T-helper 2 cell treated with Interferon-gamma antibody and Interleukin-4, amounts not matched to agents 100 ng/mL and 5 ng/mL, for 36 hours (primary cell): Measurements from ENCODE around the gene ASPDH. TPM values are rescaled to one million over a fixed set of nuclear protein-coding genes. Genes with fewer than 3 reads are reported as not detected.

ENCODE experiments used
- intact Hi-C: fragments of 100-400 bp; cut with micrococcal nuclease; formaldehyde crosslinking; loops from one replicate; pipeline ENCODE4 v1.15.1; 2023
- total RNA-seq: library from RNA; stranded (reverse); gene quantifications from 2 replicates; pipeline ENCODE4 v1.2.3, GENCODE V29; 2022

ASPDH gene
- total RNA-seq, 1 donor from 2014 or later: not detected

DNA sequence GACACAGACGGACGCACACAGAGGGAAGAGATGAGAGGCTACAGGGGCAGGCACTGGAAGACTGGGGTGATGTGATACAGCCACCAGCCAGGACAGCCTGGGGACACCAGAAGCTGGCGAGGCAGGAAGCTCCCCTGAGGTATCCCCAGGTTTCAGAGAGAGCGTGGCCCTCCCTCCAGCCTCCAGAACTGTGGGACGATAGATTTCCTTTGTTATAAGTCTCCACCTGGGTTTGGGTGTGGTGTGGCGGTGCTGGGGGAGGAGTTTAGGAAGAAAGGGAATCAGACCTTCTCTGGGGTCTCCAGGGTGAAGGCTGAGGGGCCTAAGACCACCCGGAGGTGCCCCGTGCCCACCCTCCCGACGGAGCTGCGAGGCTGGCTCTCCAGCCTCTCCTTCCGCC, 2.7 kb upstream of the ASPDH start:
- intact Hi-C loops: no loop called here

DNA sequence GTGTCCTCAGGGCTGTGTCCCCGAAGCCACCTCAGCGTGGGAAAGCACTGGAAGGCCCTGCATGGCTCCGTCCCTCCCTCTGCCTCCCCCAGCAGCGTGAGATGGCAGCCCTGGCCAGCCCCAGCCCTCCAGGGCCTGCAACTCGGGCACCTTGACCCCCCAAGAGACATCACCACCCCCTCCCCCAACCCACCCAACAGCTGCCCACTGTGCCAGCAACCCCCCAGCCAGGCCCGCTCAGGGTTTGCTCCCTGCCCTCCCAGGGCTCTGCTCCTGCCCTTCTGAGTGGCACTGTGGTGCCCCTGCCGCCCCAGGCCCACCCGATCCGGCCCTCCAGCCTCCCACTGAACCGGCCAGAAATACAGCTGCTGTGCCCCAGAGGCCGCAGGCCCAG, 1.5 kb upstream of the ASPDH start:
- intact Hi-C loops: no loop called here

DNA sequence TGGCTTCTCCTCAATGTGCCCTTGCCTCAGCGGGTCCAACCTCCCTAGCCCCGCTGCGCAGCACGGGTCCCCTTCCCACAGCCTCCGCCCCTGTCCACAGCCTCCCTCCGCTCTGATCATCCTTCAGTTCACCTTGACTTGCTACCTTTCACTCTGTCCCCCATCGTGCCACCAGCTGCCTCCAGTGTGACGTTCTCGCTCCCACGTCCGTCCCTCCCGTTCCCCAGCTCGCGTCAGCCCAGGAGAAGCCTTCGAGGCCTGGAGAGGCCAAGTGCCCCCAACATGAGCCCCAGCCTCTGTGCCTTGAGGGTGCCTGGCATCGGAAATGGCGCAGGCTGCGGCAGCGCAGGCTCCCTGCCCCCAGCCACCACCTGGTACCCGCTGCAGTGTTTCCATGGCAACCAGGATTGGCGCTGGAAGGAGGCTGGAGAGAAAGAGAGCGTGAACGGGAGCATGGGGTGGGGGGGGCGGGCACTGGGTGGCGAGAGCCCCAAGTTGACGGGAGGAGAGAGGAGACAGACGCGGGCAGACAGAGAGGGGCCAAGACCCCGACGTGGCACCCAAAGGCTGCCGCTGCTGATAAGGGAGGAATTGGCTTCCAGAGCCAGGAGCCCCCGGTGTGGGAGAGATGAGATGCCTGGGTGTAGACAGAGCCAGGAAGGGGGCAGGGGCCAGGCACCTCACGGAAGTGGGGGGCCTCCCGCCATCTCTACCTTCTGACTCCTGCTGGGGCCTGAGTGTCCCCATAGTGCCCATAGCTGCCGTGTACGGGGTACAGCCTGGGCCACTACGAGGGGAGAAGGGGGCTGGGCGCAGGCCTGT, 844 bp upstream of the ASPDH start:
- intact Hi-C loops: no loop called here

DNA sequence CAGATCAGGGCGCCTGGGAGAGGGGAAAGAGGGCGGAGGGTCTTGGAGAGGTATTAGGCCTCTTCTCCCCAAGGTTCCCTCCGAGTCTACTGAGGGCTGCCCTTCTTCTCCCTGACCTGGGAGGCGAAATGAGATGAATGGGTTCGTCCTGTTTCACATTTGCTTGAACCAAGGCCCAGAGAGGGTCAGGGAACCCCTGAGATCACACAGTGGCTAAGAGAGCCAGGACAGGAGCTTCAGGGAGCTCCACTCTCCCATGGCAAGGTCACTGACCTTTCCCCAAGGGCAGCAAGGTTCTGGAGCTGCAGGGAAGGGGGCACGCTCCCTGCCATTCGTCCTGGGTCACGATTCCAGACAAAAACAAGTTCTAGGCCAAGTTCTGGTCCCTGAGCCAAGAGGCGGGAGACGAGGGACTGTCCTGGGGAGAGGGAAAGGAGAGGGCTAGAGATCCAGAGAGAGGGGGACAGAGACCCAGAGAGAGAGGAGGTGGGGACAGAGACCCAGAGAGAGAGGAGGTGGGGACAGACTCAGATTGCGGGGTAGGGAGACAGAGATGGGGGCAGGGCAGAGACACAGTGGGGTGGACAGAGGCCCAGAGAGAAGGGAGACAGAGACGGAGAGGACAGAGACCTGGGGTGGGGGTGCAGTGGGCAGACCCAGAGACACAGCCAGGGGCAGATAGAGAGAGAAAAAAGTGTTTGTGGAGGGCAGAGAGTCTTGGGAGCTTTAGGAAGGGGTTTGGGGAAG, 541 bp downstream of the ASPDH start:
- intact Hi-C loops: no loop called here

- intact Hi-C loops: no loop called here
These were observed 1.4 kb downstream of the ASPDH start for GRCh38 chr19:50512112-50512998.

DNA sequence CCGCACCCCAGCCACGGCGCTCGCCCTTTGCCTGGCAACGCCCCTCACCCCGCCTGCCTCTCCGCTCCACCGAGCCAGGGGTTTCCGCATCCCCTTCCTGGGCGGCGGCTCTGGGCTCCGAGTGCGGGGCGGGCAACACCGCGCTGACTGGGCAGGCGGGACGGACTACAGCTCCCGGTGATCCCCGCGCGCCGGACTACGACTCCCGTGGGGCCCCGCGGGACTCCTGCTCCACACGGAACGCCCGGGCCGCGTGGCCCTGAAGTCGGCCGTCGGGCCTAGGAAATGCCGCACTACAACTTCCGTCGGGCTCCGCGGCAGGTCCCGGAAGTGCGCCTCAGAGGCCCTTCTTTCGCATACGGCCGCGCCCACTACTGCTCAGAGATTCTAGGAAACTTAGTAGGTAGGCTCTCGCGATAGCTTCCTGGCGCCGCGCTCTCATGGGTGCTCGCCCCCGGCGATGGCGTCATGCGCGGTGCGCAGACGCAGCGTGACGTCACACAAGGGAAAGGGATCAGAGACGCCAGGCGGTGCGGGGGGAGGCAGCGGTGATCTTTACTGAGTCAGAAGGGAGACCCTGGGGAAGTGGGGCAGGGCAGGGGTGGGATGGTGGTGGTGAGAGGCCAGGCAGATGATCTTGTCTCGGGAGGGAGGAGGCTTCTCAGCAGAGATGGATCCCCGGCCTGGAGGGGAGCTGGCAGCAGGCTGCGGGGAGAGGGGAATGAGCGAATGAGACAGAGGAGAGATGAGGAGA, 2.5 kb downstream of the ASPDH start, which contains the start of gene JOSD2:
JOSD2 (minus strand) TSS at position 123 of the 754 bp plus-strand sequence. CDS start 760 bp downstream, outside the sequence.
- intact Hi-C loops: loop anchor here (1.0 to 2.0 kb wide), 7 partner anchors 35 to 597 kb away; partner anchors contain the start of genes CTU1, EMC10, GARIN5A and NR1H2

- intact Hi-C loops: loop anchor here (1.0 to 2.0 kb wide), 7 partner anchors 34 to 598 kb away; partner anchors contain the start of genes CTU1, EMC10, GARIN5A and NR1H2
These were observed 3.0 kb downstream of the ASPDH start for GRCh38 chr19:50510700-50511068.

- intact Hi-C loops: loop anchor here (2.0 kb wide), 1 partner anchor 141 kb away; no protein-coding TSS in a partner anchor
These were observed 3.5 kb downstream of the ASPDH start for GRCh38 chr19:50510121-50510670.

GRCh38 chr19:50509366-50509765, 4.3 kb downstream of the ASPDH start:
- intact Hi-C loops: no loop called here

- intact Hi-C loops: no loop called here
These were observed 4.9 kb downstream of the ASPDH start for GRCh38 chr19:50508843-50509190.

GRCh38 chr19:50507376-50507775, 6.3 kb downstream of the ASPDH start:
- intact Hi-C loops: no loop called here

DNA sequence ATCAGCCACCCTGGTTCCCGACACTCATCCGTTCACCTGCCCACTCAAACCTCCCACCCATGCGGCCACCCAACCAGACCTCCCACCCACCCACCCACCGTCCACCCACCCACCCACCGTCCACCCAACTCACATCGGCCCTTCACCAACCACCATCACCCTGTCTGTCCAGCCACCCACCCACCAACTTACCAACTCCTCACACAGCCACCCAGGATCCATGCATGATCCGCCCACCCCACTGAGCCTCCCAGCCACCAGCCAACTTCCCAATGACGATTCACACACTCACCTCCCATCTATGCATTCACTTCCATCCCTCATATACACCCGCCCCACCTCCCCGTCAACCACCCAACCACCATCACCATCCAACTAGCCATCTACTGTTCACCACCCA, 7.0 kb downstream of the ASPDH start:
- intact Hi-C loops: no loop called here

DNA sequence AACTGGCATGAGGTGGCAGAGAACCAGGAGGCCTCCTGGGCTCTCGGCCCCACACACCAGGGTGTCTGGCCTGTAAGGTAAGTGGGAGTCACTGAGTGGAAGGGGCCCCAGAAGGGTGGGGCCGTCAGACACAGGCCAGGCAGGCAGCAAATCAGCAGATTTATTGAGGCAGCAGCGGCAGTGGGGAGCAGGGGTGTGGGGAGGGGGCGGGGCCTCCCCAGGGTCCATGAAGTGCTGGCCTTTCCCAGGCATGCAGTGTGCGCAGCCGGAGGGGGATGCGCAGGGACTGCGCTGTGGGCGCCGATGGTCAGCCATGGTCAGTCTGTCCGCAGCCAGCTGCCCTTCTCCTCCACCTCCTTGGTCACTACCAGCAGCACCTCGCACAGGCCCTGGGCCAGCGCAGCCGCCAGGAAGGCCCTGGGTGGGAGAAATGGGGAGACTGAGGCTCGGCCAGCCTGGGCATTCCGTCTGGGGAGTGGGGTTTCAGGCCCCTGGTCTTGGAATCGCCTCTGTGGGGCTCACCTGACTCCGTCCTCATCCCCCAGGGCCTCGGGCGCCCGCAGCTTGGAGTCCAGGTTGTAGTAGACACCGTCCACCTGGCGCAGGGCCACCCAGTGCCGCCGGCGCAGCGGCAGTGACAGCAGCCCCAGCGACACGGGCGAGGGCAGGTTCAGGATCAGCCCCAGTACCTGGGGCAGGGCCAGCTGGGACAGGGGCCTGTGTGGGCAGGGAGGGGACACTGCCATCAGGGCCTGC, 7.7 kb downstream of the ASPDH start:
- intact Hi-C loops: no loop called here

DNA sequence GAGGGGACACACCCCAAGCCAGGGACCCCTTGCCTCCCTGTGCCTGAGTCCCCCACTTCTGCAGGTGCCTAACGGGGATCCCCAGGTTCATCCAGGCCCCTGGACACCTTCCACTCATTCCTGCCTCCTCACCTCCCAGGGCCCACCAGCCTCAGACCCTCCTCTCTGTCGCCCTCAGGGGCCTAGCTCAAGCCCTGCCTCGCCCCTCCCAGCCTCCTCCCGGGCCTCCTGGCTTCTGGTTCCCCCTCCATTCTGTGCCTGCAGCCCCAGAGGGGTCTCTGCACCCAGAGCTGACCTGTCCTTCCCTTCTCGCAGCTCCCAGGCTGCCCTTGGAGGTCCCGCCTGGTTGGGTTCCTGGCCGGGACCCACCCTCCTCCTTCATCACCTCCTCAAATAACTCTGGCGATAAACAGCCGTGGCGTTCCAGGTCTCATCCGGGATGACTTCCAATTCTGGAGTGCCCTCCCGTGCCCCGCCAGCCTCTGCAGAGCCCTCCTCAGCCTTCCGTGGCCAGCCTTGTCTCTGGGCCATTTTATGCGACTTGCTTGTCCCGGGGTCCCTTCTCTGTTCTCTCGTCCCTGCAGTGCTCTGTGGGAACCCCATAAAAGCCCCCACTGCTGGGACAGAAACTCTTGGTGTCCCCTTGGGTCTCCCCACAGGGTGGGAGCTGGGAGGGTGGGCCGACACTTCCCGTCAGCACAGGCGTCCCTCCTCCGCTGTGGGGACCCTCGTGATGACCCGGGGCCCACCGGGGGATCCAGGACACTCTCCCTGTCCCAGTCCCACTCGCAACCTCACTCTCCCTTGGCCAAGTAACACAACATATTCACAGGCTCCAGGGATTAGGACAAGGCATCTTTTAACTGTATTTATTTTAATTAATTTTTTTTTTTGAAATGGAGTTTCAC, 11.9 kb downstream of the ASPDH start:
- intact Hi-C loops: no loop called here

DNA sequence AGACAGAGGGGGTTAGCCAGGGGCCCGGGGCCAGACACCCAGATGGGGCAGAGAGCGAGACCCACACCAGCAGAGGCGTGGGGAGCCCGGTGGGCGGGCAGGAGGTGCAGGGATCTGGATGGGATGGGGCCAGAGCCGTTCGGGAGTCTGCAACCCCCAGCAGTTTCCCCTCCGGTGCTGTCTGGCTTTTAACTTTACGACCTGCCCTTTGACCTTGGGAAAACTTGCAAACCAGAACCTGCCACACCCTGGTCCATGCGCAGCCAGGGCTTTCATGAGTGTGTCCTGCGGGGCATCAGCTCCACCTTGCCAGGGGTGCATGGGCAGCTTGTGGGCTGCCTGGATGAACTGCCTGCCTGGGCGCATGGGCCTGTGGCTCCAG, 12.5 kb downstream of the ASPDH start:
- intact Hi-C loops: no loop called here

GRCh38 chr19:50500753-50501151, 13.0 kb downstream of the ASPDH start:
- intact Hi-C loops: no loop called here

- intact Hi-C loops: no loop called here
These were observed 13.5 kb downstream of the ASPDH start for GRCh38 chr19:50500060-50500752.
